Activated CD8-positive, alpha-beta memory T cell treated with anti-CD3 and anti-CD28 coated beads, Interleukin-2, amount 50 U/mL, for 1 hour (primary cell): ENCODE measurements around the gene IFFO2.
"Not testable (repeated sequence)": the region's sequence is repeated elsewhere in the genome, so short reads cannot be mapped to it uniquely, and the experiment has no call there.

ENCODE experiments used
- DNase-seq: peaks from one replicate; pipeline ENCODE4 v3.0.0-alpha.2; 2020; ENCODE audit errors: extremely low read depth

The IFFO2 gene

DNA sequence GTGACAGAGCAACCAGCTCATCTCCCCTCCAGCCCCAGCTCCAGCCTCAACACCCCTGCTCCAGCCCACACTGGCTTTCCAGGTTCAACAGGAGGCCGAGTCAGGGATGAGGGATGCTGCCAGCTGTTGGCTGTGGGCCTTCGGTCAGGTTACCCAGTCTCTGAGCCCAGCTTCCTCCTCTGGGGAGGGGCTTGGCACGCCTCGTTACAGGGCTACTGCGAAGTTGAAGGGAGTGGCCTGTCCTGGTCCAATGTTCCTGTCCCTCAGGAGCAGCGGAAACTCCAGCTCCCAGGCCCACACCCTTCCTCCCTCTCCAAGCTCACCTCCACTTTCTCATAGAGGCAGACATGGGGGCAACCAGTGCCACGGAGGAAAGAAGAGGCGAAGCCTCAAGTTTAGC lies 81.9 kb downstream of the IFFO2 start:
- no peak for DNase-seq

DNA sequence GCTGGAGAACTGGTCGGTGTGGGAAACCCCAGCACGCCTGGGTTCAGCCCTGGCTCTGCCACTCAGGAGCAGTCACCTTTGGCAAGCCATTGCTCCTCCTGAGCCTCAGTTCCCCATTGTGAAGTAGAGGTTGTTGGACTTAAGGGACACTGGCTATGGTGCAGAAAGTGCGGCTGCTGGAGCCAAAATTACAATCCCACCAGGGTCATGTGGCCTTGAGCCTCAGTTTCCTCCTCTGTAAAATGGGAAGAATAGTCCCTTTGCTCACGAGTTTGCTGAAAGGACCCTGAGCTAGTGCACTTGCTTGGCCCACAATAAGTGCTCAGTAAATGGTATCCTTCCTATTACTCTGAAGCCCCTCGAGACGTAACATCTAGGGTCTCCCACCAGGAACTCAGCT lies 82.4 kb downstream of the IFFO2 start:
- DNase-seq, result no peak

GRCh38 chr1:18872071-18872611 lies 84.3 kb downstream of the IFFO2 start:
- DNase-seq, result no peak

DNA sequence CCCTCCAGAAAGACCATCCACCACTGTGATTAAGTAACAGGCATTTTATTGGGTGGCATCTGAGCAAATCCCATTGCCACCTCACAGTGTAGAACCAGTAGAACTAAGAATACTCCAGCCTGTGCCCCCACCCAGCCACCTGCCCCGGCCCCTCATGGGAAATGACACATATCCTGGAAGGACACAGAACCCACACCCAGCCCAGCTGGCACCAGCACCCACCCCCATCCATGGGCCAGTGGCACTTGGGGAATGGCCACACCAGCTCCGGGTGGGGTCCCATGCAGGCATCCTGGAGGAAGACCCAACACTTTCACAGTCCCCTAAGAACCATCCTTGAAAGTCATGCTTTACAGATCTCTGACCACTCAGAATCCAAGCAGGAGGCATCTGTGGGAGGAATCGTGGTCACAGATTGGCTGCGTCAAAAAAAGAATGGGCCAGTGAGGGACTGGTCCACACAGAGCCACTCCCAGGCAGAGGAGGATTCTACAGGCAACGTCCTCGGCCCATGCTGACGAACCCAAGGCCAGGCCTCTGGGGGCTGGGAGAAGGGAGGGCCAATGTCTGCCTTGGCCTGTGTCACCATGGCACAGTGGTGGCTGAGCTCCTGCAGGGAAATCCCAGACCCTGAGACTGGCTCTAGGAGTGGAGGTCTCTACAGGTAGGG lies 84.9 kb downstream of the IFFO2 start:
- DNase-seq, result no peak

DNA sequence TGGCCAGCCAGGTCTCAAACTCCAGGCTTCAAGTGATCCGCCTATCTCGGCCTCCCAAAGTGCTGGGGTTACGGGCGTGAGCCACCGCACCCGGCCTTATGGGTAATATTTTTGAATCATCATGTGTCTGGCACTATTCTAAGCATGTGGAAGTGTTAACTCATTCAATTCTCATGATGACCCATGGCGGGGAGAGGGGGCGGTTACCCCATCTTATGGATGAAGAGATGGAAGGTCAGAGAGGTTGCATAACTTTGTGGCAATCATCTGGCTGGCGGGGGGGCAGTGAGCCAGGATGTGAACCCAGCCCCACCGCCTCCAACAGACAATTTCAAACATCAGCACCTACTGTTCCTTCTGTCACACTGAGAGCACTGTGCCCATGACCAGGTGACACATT lies 85.5 kb downstream of the IFFO2 start:
- no peak for DNase-seq

DNA sequence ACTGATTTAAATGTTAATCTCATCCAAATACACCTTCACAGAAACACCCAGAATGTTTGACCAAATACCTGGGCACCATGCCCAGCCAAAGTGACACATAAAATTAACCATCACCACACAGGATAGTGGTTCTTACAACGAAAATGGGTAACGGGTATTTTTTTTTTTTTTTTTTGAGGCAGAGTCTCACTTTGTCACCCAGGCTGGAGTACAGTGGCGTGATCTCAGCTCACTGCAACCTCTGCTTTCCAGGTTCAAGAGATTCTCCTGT lies 85.9 kb downstream of the IFFO2 start:
- not testable (repeated sequence) for DNase-seq

- DNase-seq, result no peak
Measured at GRCh38 chr1:18869847-18870594, 86.5 kb downstream of the IFFO2 start.

GRCh38 chr1:18868801-18869424 lies 87.6 kb downstream of the IFFO2 start:
- no peak for DNase-seq

GRCh38 chr1:18868354-18868753 lies 88.1 kb downstream of the IFFO2 start:
- no peak for DNase-seq

GRCh38 chr1:18866846-18867245 lies 89.6 kb downstream of the IFFO2 start:
- DNase-seq, result no peak

- no peak for DNase-seq
Measured at GRCh38 chr1:18866314-18866713, 90.2 kb downstream of the IFFO2 start.

- DNase-seq, result no peak
Measured at GRCh38 chr1:18865176-18865575, 91.3 kb downstream of the IFFO2 start.

DNA sequence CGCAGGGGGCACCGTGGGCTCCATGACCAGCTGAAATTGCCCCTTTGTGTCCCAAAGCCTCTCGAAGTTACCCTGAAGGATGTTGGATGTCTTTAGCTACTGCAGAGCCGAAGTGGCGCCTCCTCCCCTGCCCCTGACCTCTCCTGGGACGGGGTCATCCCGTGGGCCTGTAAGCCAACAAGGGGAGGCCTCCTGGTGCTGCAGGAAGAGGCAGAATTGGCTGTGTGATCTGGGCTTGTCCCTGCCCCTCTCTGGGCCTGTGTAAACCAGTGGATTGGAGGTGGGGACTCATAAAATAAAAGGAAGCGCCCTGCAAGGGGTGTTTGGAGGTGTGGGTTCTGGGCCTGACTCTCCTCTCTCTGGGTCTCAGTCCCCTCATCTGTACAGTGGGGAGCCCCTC lies 94.9 kb downstream of the IFFO2 start:
- DNase-seq, result no peak

DNA sequence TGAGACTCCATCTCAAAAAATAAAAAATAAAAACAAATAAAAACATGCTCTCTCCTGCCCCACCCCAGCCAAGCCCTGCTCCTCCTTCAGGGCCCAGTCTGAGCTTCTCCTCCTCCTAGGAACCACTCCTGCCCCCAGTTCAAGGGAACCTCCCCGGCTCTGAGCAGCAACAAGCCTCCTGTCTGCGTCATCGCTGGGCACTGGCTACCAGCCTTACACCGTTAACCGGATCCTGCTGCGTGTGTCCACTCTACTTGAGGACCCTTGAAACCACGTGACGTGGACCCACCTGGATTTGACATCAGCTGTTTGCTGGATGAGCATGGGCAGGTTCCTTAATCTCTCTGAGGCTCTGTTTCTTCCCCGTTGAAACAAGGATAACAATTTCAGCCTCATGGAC lies 95.4 kb downstream of the IFFO2 start:
- DNase-seq, result no peak

DNA sequence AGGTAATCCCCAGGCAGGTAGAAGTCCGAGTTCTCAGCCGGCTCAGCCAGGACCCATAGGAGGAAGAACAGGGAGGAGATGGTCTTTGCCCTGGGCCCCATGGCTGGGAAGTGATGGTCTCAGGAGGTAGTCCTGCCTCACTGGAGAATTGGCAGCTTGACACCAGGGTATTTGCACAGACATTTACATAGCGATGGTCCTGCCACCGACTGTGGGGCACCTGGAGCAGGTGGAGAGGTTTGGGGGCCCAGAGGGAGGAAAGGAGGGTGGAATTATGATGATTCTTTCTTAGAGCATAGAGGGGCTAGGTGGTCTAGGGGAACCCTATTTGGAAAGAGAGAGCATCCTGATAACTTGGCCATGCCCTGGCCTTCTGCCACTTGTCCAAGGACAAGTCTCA lies 96.9 kb downstream of the IFFO2 start, which contains the start of gene TAS1R2:
Gene TAS1R2 (minus strand): TSS at position 101 of the 400 bp plus-strand sequence. CDS start 0 bp downstream, at position 101.
- no peak for DNase-seq

DNA sequence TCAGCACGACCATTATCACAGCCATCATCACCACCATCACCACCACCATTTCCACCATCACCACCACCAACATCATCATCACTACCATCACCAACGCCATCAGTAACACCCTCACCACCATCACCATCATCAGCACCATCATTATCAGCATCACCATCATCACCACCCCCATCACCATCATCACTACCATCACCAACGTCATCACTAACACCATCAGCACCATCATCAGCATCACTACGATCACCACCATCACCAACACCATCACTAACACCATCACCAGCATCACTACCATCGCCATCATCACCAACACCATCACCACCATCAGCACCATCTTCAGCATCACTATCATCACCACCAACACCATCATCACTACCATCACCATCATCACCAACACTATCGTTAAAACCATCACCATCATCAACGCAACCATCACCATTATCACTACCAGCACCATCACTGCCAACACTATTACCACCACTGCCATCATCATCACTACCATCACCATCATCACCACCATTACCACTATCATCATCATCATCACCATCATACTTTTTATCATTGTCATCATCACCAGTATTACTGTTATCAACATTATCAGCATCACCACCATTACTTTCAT lies 98.3 kb downstream of the IFFO2 start:
- no peak for DNase-seq

- DNase-seq, result no peak
Measured at GRCh38 chr1:18856435-18856834, 100.0 kb downstream of the IFFO2 start.

DNA sequence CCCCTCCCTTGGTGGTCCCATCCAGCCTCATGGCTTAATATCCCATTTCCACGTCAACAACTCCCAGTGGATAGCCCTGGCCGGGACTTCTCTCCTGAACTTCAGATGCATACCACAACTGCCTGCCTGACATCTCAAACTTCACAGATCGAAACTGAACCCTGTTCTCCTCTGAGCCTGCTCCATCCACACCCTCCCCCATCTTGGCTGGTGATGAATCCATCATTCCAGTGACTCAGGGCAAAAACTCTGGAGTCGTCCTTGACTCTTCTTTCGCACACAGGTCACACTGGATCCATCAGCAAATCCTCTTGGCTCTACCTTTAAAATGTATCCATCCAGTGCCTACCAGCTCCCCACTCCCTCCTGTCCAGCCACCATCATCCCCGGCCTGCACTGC lies 100.9 kb downstream of the IFFO2 start:
- no peak for DNase-seq

DNA sequence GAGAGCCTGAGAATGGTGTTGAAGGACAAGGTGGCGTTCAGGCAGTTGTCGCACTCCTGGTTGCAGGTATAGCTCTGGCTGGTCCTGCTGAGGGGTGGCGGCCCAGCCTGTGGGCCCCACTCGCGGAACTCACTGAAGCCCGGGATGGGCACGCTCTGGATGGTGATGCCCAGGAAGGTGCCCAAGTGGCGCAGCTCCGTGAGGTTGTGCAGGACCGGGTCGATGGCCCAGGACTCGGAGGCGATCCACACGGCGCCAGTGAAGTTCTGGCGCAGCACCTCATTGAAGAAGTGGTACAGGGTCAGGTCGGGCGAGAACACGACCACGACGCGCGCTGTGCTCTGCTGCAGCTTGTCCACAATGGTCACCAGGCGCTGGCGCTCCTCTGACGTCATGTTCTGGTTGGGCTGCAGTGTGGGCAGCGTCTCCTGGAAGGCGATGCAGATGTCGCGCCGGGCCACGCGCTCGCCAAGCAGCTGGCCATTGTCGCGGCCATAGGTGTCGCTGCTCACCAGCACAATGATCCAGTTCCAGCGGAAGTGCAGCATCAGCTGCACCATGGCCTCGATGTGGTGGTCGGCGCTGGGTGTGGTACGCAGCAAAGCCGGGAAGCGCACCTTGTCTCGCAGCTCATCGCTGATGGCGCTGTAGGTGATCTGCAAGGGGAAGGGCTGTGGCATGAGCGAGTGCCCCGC lies 102.0 kb downstream of the IFFO2 start:
- no peak for DNase-seq
